ENCODE results near the gene EVI5.
"Not testable (repeated sequence)": the region's sequence is repeated elsewhere in the genome, so short reads cannot be mapped to it uniquely, and the experiment has no call there.

Gene EVI5

DNA sequence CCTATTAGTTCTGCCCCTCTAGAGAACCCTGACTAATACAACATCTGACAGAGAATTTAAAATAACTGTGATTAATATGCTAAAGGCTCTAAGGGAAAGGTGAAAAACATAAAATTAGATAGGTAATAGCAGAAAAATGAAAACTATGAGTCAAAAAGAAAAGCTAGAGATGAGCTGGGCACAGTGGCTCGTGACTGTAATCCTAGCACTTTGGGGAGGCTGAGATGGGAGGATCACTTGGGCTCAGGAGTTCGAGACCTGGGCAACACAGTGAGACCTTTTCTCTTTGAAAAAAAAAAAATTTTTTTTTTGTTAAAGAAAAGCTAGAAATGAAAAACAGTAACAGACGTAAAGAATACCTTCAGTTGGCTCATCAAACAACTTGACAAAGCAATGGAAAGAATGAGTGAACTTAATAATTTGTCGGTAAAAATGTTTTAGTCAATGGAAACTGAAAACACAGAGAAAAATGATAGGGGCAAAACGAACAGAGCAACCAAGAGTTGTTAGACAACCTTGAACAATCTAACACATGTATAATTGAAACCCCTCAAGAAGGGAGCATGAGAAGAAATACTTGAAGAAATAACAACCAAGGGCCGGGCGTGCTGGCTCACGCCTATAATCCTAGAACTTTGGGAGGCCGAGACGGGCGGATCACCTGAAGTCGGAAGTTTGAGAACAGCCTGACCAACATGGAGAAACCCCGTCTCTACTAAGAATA, 165.3 kb downstream of the EVI5 start:
- TF ChIP-seq, protein P1, sequence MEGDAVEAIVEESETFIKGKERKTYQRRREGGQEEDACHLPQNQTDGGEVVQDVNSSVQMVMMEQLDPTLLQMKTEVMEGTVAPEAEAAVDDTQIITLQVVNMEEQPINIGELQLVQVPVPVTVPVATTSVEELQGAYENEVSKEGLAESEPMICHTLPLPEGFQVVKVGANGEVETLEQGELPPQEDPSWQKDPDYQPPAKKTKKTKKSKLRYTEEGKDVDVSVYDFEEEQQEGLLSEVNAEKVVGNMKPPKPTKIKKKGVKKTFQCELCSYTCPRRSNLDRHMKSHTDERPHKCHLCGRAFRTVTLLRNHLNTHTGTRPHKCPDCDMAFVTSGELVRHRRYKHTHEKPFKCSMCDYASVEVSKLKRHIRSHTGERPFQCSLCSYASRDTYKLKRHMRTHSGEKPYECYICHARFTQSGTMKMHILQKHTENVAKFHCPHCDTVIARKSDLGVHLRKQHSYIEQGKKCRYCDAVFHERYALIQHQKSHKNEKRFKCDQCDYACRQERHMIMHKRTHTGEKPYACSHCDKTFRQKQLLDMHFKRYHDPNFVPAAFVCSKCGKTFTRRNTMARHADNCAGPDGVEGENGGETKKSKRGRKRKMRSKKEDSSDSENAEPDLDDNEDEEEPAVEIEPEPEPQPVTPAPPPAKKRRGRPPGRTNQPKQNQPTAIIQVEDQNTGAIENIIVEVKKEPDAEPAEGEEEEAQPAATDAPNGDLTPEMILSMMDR (IDR thresholded peaks at IDR 0.05) = no peak
- Histone ChIP-seq H3K36me3 (ENCODE audit: control insufficient read depth, insufficient read depth, low read length) (no peaks in the 10 kb centered on the region), H3K9ac (no peak overlapping the region), H3K79me2 (no peaks in the 10 kb centered on the region), H2AFZ (no peak overlapping the region), H3K4me1 (no peaks in the 10 kb centered on the region), H3K27ac (no peak overlapping the region), H3K4me2 (ENCODE audit: low read length) (no peak overlapping the region), H3K27me3 (ENCODE audit: control insufficient read depth, insufficient read depth, low read length) (no peaks in the 10 kb centered on the region), H3K9me3 (ENCODE audit: control insufficient read depth, low read length) (no peaks in the 10 kb centered on the region), H3K4me3 (ENCODE audit: low read depth, low read length) (no peak overlapping the region)

- no peak overlapping the region for H3K27ac ChIP-seq
- TF ChIP-seq, protein P1 (IDR thresholded peaks at IDR 0.05) = no peak
- no peaks in the 10 kb centered on the region for H3K27me3 ChIP-seq (ENCODE audit: control insufficient read depth, insufficient read depth, low read length)
- H2AFZ ChIP-seq = no peak overlapping the region
- H3K4me3 ChIP-seq (ENCODE audit: low read depth, low read length) = no peak overlapping the region
- H3K9ac ChIP-seq = no peak overlapping the region
- H3K79me2 ChIP-seq = no peaks in the 10 kb centered on the region
- H3K4me1 ChIP-seq = no peaks in the 10 kb centered on the region
- no peaks in the 10 kb centered on the region for H3K9me3 ChIP-seq (ENCODE audit: control insufficient read depth, low read length)
- no peaks in the 10 kb centered on the region for H3K36me3 ChIP-seq (ENCODE audit: control insufficient read depth, insufficient read depth, low read length)
- H3K4me2 ChIP-seq (ENCODE audit: low read length) = no peak overlapping the region
Observed at GRCh38 chr1:92601044-92601443, 183.9 kb downstream of the EVI5 start.

DNA sequence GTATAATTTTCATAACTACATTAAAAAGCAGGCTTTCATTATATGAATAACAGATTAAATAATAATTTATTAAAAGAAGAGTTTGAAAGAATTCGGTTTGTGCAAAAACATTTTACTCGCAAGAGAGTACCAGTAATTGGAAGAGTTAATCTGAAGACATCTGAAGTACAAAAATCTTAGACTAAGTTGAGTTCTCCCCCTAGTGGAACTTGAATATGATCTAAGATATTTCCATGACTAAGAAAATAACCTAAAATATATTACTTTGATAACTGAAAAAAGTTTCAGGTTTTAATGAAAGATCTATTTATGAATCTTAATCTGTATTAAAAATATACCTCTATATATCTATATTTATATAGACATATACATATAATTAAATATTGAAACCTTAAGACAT, 185.7 kb downstream of the EVI5 start:
- Histone ChIP-seq H3K9me3 (ENCODE audit: control insufficient read depth, low read length) (no peaks in the 10 kb centered on the region), H3K4me3 (ENCODE audit: low read depth, low read length) (no peak overlapping the region), H3K4me1 (no peaks in the 10 kb centered on the region), H3K4me2 (ENCODE audit: low read length) (no peak overlapping the region), H3K27me3 (ENCODE audit: control insufficient read depth, insufficient read depth, low read length) (no peaks in the 10 kb centered on the region), H3K27ac (no peak overlapping the region), H3K79me2 (no peaks in the 10 kb centered on the region), H2AFZ (no peak overlapping the region), H3K36me3 (ENCODE audit: control insufficient read depth, insufficient read depth, low read length) (no peaks in the 10 kb centered on the region), H3K9ac (no peak overlapping the region)
- TF ChIP-seq, protein P1 (IDR thresholded peaks at IDR 0.05) = no peak

DNA sequence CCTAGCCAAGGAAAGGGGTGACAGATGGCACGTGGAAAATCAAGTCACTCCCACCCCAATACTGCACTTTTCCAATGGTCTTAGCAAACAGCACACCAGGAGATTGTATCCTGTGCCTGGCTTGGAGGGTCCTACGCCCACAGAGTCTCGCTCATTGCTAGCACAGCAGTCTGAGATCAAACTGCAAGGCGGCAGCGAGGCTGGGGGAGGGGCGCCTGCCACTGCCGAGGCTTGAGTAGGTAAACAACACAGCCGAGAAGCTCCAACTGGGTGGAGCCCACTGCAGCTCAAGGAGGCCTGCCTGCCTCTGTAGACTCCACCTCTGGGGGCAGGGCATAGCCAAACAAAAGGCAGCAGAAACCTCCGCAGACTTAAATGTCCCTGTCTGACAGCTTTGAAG, 195.5 kb downstream of the EVI5 start:
- not testable (repeated sequence) for H3K36me3 ChIP-seq (ENCODE audit: control insufficient read depth, insufficient read depth, low read length); H3K4me3 ChIP-seq (ENCODE audit: low read depth, low read length); H3K9ac ChIP-seq; H3K27ac ChIP-seq; H3K9me3 ChIP-seq (ENCODE audit: control insufficient read depth, low read length); H2AFZ ChIP-seq; H3K4me2 ChIP-seq (ENCODE audit: low read length); H3K4me1 ChIP-seq; H3K79me2 ChIP-seq; H3K27me3 ChIP-seq (ENCODE audit: control insufficient read depth, insufficient read depth, low read length)

DNA sequence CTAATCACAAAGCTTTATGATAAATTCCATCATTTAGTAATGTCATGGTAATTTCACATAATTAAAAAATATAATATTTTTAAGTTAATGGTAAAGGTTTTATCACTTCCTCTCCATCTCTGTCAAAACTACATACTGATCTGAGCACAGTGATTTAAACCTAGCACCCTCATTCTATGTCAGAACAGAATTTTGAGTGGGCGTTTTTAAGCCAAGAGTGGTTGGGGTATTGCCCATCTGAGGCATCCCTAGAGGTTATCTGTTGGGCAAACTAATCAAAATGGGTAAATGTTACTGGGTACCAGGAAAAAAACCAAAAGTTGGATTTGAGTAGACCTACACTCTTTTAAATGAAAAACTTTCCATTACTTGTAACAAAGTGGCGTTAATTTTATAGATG, 197.5 kb downstream of the EVI5 start:
- H3K9ac ChIP-seq = no peak overlapping the region
- H3K79me2 ChIP-seq = no peaks in the 10 kb centered on the region
- H3K27me3 ChIP-seq (ENCODE audit: control insufficient read depth, insufficient read depth, low read length) = no peaks in the 10 kb centered on the region
- no peaks in the 10 kb centered on the region for H3K36me3 ChIP-seq (ENCODE audit: control insufficient read depth, insufficient read depth, low read length)
- H2AFZ ChIP-seq = no peak overlapping the region
- H3K4me1 ChIP-seq = no peaks in the 10 kb centered on the region
- no peak overlapping the region for H3K4me2 ChIP-seq (ENCODE audit: low read length)
- no peak overlapping the region for H3K27ac ChIP-seq
- no peaks in the 10 kb centered on the region for H3K9me3 ChIP-seq (ENCODE audit: control insufficient read depth, low read length)
- H3K4me3 ChIP-seq (ENCODE audit: low read depth, low read length) = no peak overlapping the region
- TF ChIP-seq, protein P1 (IDR thresholded peaks at IDR 0.05) = no peak
